ENCODE results near the gene OR2AT4.
"Not testable (repeated sequence)": the region's sequence is repeated elsewhere in the genome, so short reads cannot be mapped to it uniquely, and the experiment has no call there.

Gene OR2AT4

DNA sequence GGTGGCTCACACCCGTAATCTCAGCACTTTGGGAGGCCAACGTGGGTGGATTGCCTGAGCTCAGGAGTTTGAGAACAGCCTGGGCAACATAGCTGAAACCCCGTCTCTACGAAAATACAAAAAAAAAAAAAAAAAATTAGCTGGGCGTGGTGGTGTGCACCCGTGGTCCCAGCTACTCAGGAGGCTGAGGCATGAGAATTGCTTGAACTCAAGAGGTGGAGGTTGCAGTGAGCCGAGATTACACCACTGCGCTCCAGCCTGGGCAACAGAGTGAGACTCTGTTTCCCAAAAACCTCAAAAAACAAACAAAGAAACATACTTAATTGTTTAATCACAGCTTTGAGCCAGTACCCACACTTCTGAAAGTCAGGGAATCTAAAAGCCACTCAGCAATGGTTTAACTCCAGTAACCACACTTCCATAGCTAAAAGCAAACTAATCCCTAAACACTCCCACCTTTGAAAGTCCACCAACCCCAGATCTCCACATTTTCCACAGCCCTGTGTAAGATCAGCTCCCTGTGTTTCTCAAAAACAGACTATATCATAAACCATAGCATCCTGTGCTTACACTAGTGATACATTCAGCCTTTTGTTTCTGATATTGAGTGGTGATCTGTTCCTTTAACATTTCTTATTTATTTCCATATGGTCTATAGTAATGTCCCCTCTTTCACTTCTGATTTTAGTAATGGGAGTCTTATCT is 4.9 kb upstream of the OR2AT4 start:
- H3K27ac ChIP-seq (ENCODE audit: low read depth, low read length), result no peak overlapping the region
- H3K9me3 ChIP-seq (ENCODE audit: control insufficient read depth, insufficient read depth, low read length), result no peaks in the 10 kb centered on the region; the same call in none of the 2 replicates
- H3K27me3 ChIP-seq (ENCODE audit: control insufficient read depth, insufficient read depth, low read length), result no peaks in the 10 kb centered on the region
- H3K36me3 ChIP-seq (ENCODE audit: control insufficient read depth, insufficient read depth, low read length), result no peaks in the 10 kb centered on the region
- H3K9ac ChIP-seq (ENCODE audit: low read depth, low read length), result no peak overlapping the region
- H3K4me3 ChIP-seq (ENCODE audit: low read depth, low read length), result no peak overlapping the region
- H3K4me1 ChIP-seq (ENCODE audit: control insufficient read depth, insufficient read depth, low read length), result peaks cover 8% of the 10 kb centered on the region

DNA sequence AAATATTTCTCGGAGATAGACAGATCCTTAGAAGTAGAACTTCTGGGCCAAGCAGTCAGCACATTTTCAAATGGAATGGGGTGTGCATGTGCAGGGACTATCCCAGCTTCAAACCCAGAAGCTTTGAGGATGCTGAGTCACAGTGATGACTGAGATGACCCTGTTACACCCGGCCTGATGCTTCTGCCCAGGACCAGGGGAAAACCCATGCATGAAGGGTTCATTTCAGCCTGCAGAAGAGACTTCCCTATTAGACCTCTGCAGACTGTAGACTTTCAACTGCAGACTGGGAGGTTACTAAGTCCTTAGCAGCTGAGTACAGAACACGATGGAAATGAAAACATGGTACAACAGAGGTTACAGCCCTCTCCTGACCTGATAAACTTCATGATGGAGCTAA is 3.6 kb upstream of the OR2AT4 start:
- Histone ChIP-seq H3K4me1 (ENCODE audit: control insufficient read depth, insufficient read depth, low read length) (peaks cover 8% of the 10 kb centered on the region), H3K9ac (ENCODE audit: low read depth, low read length) (no peak overlapping the region), H3K27ac (ENCODE audit: low read depth, low read length) (no peak overlapping the region), H3K4me3 (ENCODE audit: low read depth, low read length) (no peak overlapping the region), H3K36me3 (ENCODE audit: control insufficient read depth, insufficient read depth, low read length) (no peaks in the 10 kb centered on the region), H3K27me3 (ENCODE audit: control insufficient read depth, insufficient read depth, low read length) (no peaks in the 10 kb centered on the region), H3K9me3 (ENCODE audit: control insufficient read depth, insufficient read depth, low read length) (no peaks in the 10 kb centered on the region; the same call in 1 of the 2 replicates)

DNA sequence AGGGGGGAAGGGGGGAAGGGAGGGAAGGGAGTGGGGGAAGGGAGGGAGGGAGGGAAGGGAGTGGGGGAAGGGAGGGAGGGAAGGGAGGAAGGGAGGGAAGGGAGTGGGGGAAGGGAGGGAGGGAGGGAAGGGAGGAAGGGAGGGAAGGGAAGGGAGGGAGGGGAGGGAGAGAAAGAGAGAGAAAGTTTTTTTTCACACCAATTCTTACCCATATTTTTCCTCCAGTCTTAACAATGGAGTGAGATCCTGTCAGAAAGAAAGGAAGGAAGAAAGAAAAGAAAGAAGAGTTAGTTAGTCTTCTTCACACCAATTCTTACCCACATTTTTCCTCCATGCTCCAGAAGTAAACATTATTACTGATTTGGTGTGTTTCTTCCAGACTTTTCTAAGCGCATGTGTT is 3.0 kb upstream of the OR2AT4 start:
- Histone ChIP-seq H3K9ac (ENCODE audit: low read depth, low read length) (no peak overlapping the region), H3K27ac (ENCODE audit: low read depth, low read length) (no peak overlapping the region), H3K27me3 (ENCODE audit: control insufficient read depth, insufficient read depth, low read length) (no peaks in the 10 kb centered on the region)

DNA sequence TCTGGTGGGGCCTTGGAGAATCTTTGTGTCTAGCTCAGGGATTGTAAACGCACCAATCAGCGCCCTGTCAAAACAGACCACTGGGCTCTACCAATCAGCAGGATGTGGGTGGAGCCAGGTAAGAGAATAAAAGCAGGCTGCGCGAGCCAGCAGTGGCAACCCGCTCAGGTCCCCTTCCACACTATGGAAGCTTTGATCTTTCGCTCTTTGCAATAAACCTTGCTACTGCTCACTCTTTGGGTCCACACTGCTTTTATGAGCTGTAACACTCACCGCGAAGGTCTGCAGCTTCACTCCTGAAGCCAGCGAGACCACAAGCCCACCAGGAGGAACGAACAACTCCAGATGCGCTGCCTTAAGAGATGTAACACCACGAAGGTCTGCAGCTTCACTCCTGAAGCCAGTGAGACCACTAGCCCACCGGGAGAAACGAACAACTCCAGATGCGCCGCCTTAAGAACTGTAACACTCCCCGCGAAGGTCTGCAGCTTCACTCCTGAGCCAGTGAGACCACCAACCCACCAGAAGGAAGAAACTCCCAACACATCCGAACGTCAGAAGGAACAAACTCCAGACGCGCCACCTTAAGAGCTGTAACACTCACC is 2.3 kb upstream of the OR2AT4 start:
- H3K4me3 ChIP-seq (ENCODE audit: low read depth, low read length); H3K4me1 ChIP-seq (ENCODE audit: control insufficient read depth, insufficient read depth, low read length); H3K9me3 ChIP-seq (ENCODE audit: control insufficient read depth, insufficient read depth, low read length); H3K36me3 ChIP-seq (ENCODE audit: control insufficient read depth, insufficient read depth, low read length); H3K27me3 ChIP-seq (ENCODE audit: control insufficient read depth, insufficient read depth, low read length); H3K27ac ChIP-seq (ENCODE audit: low read depth, low read length); H3K9ac ChIP-seq (ENCODE audit: low read depth, low read length): not testable (repeated sequence)

More for the DNA sequence above, 3.0 kb upstream of the OR2AT4 start:
- Histone ChIP-seq H3K4me1 (ENCODE audit: control insufficient read depth, insufficient read depth, low read length) (peaks cover 8% of the 10 kb centered on the region), H3K4me3 (ENCODE audit: low read depth, low read length) (no peak overlapping the region), H3K9me3 (ENCODE audit: control insufficient read depth, insufficient read depth, low read length) (no peaks in the 10 kb centered on the region; the same call in 1 of the 2 replicates), H3K36me3 (ENCODE audit: control insufficient read depth, insufficient read depth, low read length) (no peaks in the 10 kb centered on the region)

DNA sequence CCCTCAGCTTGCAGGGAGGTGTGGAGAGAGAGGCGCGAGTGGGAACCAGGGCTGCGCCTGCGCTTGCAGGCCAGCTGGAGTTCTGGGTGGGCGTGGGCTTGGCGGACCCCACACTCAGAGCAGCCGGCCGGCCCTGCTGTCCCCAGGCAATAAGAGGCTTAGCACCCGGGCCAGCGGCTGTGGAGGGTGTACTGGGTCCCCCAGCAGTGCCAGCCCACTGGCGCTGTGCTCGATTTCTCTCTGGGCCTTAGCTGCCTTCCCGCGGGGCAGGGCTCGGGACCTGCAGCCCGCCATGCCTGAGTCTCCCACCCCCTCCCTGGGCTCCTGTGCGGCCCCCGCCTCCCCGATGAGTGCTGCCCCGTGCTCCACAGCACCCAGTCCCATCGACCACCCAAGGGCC is 1.5 kb upstream of the OR2AT4 start:
- not testable (repeated sequence) for H3K9me3 ChIP-seq (ENCODE audit: control insufficient read depth, insufficient read depth, low read length); H3K27me3 ChIP-seq (ENCODE audit: control insufficient read depth, insufficient read depth, low read length); H3K4me3 ChIP-seq (ENCODE audit: low read depth, low read length); H3K4me1 ChIP-seq (ENCODE audit: control insufficient read depth, insufficient read depth, low read length); H3K9ac ChIP-seq (ENCODE audit: low read depth, low read length); H3K27ac ChIP-seq (ENCODE audit: low read depth, low read length); H3K36me3 ChIP-seq (ENCODE audit: control insufficient read depth, insufficient read depth, low read length)

- H3K36me3 ChIP-seq (ENCODE audit: control insufficient read depth, insufficient read depth, low read length), result no peaks in the 10 kb centered on the region
- H3K9me3 ChIP-seq (ENCODE audit: control insufficient read depth, insufficient read depth, low read length), result no peaks in the 10 kb centered on the region; the same call in 1 of the 2 replicates
- H3K27me3 ChIP-seq (ENCODE audit: control insufficient read depth, insufficient read depth, low read length), result no peaks in the 10 kb centered on the region
- H3K4me3 ChIP-seq (ENCODE audit: low read depth, low read length), result no peak overlapping the region
- no peak overlapping the region for H3K9ac ChIP-seq (ENCODE audit: low read depth, low read length)
- H3K4me1 ChIP-seq (ENCODE audit: control insufficient read depth, insufficient read depth, low read length), result peaks cover 8% of the 10 kb centered on the region
- no peak overlapping the region for H3K27ac ChIP-seq (ENCODE audit: low read depth, low read length)
These were observed 489 bp upstream of the OR2AT4 start for GRCh38 chr11:75097173-75097557.

- H3K4me1 ChIP-seq (ENCODE audit: control insufficient read depth, insufficient read depth, low read length); H3K27ac ChIP-seq (ENCODE audit: low read depth, low read length); H3K36me3 ChIP-seq (ENCODE audit: control insufficient read depth, insufficient read depth, low read length); H3K9ac ChIP-seq (ENCODE audit: low read depth, low read length); H3K27me3 ChIP-seq (ENCODE audit: control insufficient read depth, insufficient read depth, low read length); H3K4me3 ChIP-seq (ENCODE audit: low read depth, low read length): not testable (repeated sequence)
- H3K9me3 ChIP-seq (ENCODE audit: control insufficient read depth, insufficient read depth, low read length), result peaks cover 10% of the 10 kb centered on the region
These were observed 2.3 kb downstream of the OR2AT4 start for GRCh38 chr11:75094382-75094781.

GRCh38 chr11:75090671-75091177 is 6.0 kb downstream of the OR2AT4 start:
- H3K27me3 ChIP-seq (ENCODE audit: control insufficient read depth, insufficient read depth, low read length), result no peaks in the 10 kb centered on the region
- H3K36me3 ChIP-seq (ENCODE audit: control insufficient read depth, insufficient read depth, low read length), result no peaks in the 10 kb centered on the region
- no peak overlapping the region for H3K4me3 ChIP-seq (ENCODE audit: low read depth, low read length)
- H3K9me3 ChIP-seq (ENCODE audit: control insufficient read depth, insufficient read depth, low read length), result peaks cover 10% of the 10 kb centered on the region
- H3K4me1 ChIP-seq (ENCODE audit: control insufficient read depth, insufficient read depth, low read length), result no peaks in the 10 kb centered on the region
- H3K9ac ChIP-seq (ENCODE audit: low read depth, low read length), result no peak overlapping the region
- H3K27ac ChIP-seq (ENCODE audit: low read depth, low read length), result no peak overlapping the region

- Histone ChIP-seq H3K27me3 (ENCODE audit: control insufficient read depth, insufficient read depth, low read length) (no peaks in the 10 kb centered on the region; the same call in 1 of the 2 replicates), H3K4me1 (ENCODE audit: control insufficient read depth, insufficient read depth, low read length) (no peaks in the 10 kb centered on the region), H3K9me3 (ENCODE audit: control insufficient read depth, insufficient read depth, low read length) (peaks cover 10% of the 10 kb centered on the region), H3K27ac (ENCODE audit: low read depth, low read length) (no peak overlapping the region), H3K36me3 (ENCODE audit: control insufficient read depth, insufficient read depth, low read length) (no peaks in the 10 kb centered on the region), H3K4me3 (ENCODE audit: low read depth, low read length) (no peak overlapping the region), H3K9ac (ENCODE audit: low read depth, low read length) (no peak overlapping the region)
These were observed 9.1 kb downstream of the OR2AT4 start for GRCh38 chr11:75087319-75088305.

DNA sequence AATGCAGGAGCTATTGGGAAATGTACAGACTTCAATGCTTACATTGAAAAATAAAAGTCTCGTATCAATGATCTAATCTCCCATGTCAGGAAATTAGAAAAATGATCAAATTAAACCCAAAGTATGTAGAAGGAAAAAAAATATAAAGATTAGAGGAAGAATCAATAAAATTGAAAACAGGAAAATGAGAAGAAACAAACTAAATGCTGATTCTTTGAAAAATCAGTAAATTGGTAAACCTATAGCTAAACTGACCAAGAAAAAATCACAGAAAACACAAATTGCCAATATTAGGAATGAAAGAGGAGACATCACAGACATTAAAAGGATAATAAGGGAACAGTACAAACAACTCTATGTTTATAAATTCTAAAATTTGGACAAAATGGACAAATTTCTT is 11.8 kb downstream of the OR2AT4 start:
- H3K9me3 ChIP-seq (ENCODE audit: control insufficient read depth, insufficient read depth, low read length), result no peaks in the 10 kb centered on the region
- H3K27ac ChIP-seq (ENCODE audit: low read depth, low read length), result no peak overlapping the region
- H3K9ac ChIP-seq (ENCODE audit: low read depth, low read length), result no peak overlapping the region
- no peaks in the 10 kb centered on the region; the same call in 1 of the 2 replicates for H3K27me3 ChIP-seq (ENCODE audit: control insufficient read depth, insufficient read depth, low read length)
- H3K4me1 ChIP-seq (ENCODE audit: control insufficient read depth, insufficient read depth, low read length), result no peaks in the 10 kb centered on the region
- H3K4me3 ChIP-seq (ENCODE audit: low read depth, low read length), result no peak overlapping the region
- H3K36me3 ChIP-seq (ENCODE audit: control insufficient read depth, insufficient read depth, low read length), result no peaks in the 10 kb centered on the region

All from HUES48 (cell line).